Lung (tissue), 12 donors: ENCODE data around the gene IRX4. TPM values are rescaled to one million over a fixed set of nuclear protein-coding genes. Genes with fewer than 3 reads are reported as not detected.

Experiments used
- ATAC-seq: fragments of 200-7000 bp; cut with Tn5 transposase; one replicate; pipeline ENCODE4 v1.9.1; 2020; ENCODE audit warnings: moderate number of reproducible peaks; ENCODE audit not compliant: insufficient read depth, low FRiP score
- DNase-seq, 3 donors: peaks; one replicate each; pipeline ENCODE4 v3.0.0-alpha.2; 2013 to 2017
- H3K27ac ChIP-seq, 2 donors: one replicate each; pipeline ENCODE4 v1.5.1; 2013; ENCODE audit warnings: mild to moderate bottlenecking in 2 of 2, moderate library complexity in 2 of 2, control low read depth in 1 of 2, inconsistent platforms in 1 of 2, low read depth in 1 of 2, low read length in 1 of 2
- H3K27me3 ChIP-seq, 3 donors: one replicate each; pipeline ENCODE4 v1.5.1; 2013; ENCODE audit warnings: low read length in 2 of 3; ENCODE audit not compliant: control insufficient read depth in 3 of 3, insufficient read depth in 3 of 3
- H3K36me3 ChIP-seq, 4 donors: one replicate each; pipeline ENCODE4 v1.5.1; 2013; ENCODE audit warnings: low read length in 4 of 4, mild to moderate bottlenecking in 1 of 4, moderate library complexity in 1 of 4; ENCODE audit not compliant: control insufficient read depth in 4 of 4, insufficient read depth in 4 of 4
- H3K4me1 ChIP-seq, 5 donors: one replicate each; pipeline ENCODE4 v1.5.1; 2013; ENCODE audit warnings: low read length in 5 of 5, mild to moderate bottlenecking in 2 of 5, moderate library complexity in 1 of 5; ENCODE audit not compliant: control insufficient read depth in 5 of 5, insufficient read depth in 5 of 5
- H3K4me3 ChIP-seq: one replicate; pipeline ENCODE4 v1.5.1; 2013; ENCODE audit warnings: mild to moderate bottlenecking, control low read depth, moderate library complexity
- H3K9ac ChIP-seq, 2 donors: one replicate each; pipeline ENCODE4 v1.5.1; 2013; ENCODE audit warnings: low read length in 2 of 2, control low read depth in 1 of 2; ENCODE audit not compliant: insufficient read depth in 1 of 2
- H3K9me3 ChIP-seq, 4 donors: one replicate each; pipeline ENCODE4 v1.5.1; 2013; ENCODE audit warnings: low read length in 3 of 4, mild to moderate bottlenecking in 1 of 4, moderate library complexity in 1 of 4; ENCODE audit not compliant: control insufficient read depth in 4 of 4, insufficient read depth in 3 of 4
- WGBS, 2 donors: extraction: QIAGEN DNeasy Blood & Tissue Kit; methylation state at CpG; one replicate each; pipeline ENCODE4 v1.1.7; 2013; 5-methylcytosine and 5-hydroxymethylcytosine counted together
- polyA plus RNA-seq, 2 donors: library from polyadenylated mRNA; stranded (reverse); fragments of 200-250 nt; gene quantifications; one replicate each; pipeline ENCODE4 v1.2.1, GENCODE V29; 2013
- total RNA-seq, 2 donors: library from RNA; depleted of rRNA in 1 of 2; stranded (reverse); fragments of >200 nt in 1 of 2; gene quantifications; one replicate each; pipeline ENCODE4 v1.2.1, GENCODE V29; 2014 to 2021
- TF ChIP-seq, protein P1 (sequence below): IDR thresholded peaks from 2 replicates; pipeline ENCODE4 v1.5.1; 2012; ENCODE audit warnings: mild to moderate bottlenecking; ENCODE audit errors: control extremely low read depth, extremely low read depth
- donor health status: control.
- donor health status: control.
- donor health status: Bipolar disorder and iron deficiency.
- donor health status: healthy.
- donor health status: DM: yes; HTN: yes; CAD: no.

Gene IRX4
- total and polyA plus RNA-seq, 4 donors = 0.02 TPM; not detected in 3

DNA sequence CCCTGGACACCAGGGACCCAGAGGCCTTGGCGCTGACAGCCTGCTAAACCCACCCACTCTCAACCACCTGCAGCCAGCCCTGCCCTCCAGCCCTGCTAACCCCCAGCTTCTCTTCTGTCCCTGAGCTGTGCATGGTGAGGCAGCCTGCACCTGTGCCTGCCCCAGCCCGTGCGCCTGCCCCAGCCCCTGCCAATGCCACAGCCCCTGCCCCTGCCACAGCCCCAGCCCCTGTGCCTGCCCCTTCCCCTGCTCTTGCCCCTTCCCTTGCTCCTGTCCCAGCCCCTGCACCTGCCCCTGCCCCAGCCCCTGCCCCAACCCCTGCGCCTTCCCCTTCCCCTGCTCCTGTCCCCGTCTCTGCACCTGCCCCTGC lies 43.3 kb upstream of the IRX4 start:
- ATAC-seq = no peak
- peaks cover 10 to 41% (median 21%) of the 10 kb centered on the region in 3 donors for H3K27me3 ChIP-seq

DNA sequence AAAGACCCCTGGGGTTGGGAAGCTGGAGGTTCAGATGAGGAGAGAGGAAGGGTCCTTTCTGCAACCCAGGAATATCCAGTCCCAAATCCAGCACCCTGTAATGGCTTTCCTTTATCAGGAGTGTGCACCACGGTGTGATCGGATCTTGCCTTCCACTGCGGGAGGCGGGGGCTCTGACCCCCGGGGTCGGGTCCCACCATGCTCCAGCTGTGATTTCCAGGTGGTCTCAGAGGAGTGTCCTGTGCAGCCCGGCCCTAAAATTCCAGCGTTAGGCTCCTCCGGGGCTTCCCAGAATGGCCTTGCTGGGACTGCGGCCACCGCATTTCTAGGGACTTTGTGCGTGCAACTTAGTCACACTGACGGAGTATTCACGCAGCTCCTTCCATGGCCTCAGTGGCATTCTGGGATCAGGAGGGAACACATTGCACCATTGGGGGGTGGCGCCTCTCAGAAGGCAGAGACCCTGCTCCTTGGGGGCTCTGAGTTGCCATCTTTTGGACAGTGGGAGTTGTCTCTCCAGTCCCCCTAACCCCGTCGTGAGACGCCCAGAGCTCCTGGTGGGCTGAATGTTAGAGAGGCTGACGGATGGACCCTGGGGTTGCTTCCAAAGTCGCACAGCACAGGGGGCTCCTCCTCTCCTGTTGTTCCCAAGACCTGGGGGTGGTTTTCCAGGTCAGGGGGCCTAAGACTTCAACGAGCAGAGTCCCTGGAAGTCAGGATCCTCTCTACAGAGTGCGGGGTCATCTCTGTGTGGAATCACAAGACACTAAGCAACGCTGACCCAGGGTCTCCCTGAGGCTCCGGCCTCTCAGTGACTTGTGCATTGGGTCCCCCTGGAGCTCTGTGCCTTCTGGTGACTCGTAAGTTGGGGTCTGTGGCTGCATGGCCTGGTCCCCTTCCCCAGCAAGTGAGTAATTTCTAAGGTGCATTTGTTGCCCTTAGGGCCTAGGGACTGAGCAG lies 42.7 kb upstream of the IRX4 start:
- no peak for ATAC-seq
- 75 to 77% methylated on average over 25 of the region's 25 CpGs for WGBS, 2 donors
- peaks cover 0 to 15% (median 0%) of the 10 kb centered on the region in 4 donors for H3K9me3 ChIP-seq
- H3K4me1 ChIP-seq = peaks cover 0 to 6% (median 3%) of the 10 kb centered on the region in 5 donors
- no peaks in the 10 kb centered on the region for H3K36me3 ChIP-seq
- H3K4me3 ChIP-seq = no peak overlapping the region
- peaks cover 6 to 41% (median 21%) of the 10 kb centered on the region in 3 donors for H3K27me3 ChIP-seq
- H3K27ac ChIP-seq = no peak overlapping the region
- TF ChIP-seq, protein P1, sequence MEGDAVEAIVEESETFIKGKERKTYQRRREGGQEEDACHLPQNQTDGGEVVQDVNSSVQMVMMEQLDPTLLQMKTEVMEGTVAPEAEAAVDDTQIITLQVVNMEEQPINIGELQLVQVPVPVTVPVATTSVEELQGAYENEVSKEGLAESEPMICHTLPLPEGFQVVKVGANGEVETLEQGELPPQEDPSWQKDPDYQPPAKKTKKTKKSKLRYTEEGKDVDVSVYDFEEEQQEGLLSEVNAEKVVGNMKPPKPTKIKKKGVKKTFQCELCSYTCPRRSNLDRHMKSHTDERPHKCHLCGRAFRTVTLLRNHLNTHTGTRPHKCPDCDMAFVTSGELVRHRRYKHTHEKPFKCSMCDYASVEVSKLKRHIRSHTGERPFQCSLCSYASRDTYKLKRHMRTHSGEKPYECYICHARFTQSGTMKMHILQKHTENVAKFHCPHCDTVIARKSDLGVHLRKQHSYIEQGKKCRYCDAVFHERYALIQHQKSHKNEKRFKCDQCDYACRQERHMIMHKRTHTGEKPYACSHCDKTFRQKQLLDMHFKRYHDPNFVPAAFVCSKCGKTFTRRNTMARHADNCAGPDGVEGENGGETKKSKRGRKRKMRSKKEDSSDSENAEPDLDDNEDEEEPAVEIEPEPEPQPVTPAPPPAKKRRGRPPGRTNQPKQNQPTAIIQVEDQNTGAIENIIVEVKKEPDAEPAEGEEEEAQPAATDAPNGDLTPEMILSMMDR = no peak
- no peak for DNase-seq
- no peak overlapping the region for H3K9ac ChIP-seq

More for the DNA sequence above, 43.3 kb upstream of the IRX4 start:
- H3K4me1 ChIP-seq = peaks cover 0 to 6% (median 5%) of the 10 kb centered on the region in 5 donors
- no peak overlapping the region for H3K4me3 ChIP-seq
- no peak for DNase-seq
- H3K36me3 ChIP-seq = no peaks in the 10 kb centered on the region
- no peak overlapping the region for H3K27ac ChIP-seq
- peaks cover 0 to 15% (median 0%) of the 10 kb centered on the region in 4 donors for H3K9me3 ChIP-seq
- H3K9ac ChIP-seq = no peak overlapping the region
- 83 to 100% methylated on average over 3 to 5 of the region's 5 CpGs for WGBS, 2 donors
- TF ChIP-seq, protein P1 = no peak

DNA sequence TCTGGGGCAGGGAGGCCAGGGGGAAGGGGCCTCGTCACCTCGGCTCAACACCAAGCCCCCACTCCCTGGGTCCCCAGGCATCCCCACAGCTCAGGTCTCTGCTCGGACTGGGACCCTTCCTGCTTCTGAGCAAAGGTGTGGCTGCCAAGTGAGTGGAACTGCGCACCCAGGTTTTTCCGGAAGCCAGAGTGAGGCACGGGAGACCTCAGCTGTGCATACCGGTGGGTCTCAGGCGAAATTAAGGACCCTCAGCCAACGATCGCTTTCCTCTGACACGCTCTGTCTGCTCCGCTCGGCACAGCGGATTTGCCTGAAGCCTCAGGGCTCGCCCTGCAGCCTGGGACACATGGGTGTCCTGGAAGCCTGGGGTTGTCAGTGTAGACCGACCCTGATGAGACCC lies 41.0 kb upstream of the IRX4 start:
- Histone ChIP-seq H3K4me3 (no peak overlapping the region), H3K4me1 (no peaks in the 10 kb centered on the region), H3K9ac (no peak overlapping the region), H3K27me3 (peaks cover 6 to 24% (median 6%) of the 10 kb centered on the region in 3 donors), H3K27ac (no peak overlapping the region), H3K36me3 (no peaks in the 10 kb centered on the region), H3K9me3 (peaks cover 0 to 10% (median 0%) of the 10 kb centered on the region in 4 donors)
- DNase-seq (no peak), ATAC-seq (no peak)
- TF ChIP-seq, protein P1 = no peak
- 77 to 82% methylated on average over 16 of the region's 16 CpGs for WGBS, 2 donors
